Measurements from ENCODE around the gene NPEPPS.
"Not testable (repeated sequence)": the region's sequence is repeated elsewhere in the genome, so short reads cannot be mapped to it uniquely, and the experiment has no call there.

The NPEPPS gene

GRCh38 chr17:47530557-47531232 is at the start of gene NPEPPS:
Gene NPEPPS, plus strand, starts transcription at chr17:47531108. Its CDS starts 193 bp downstream, at chr17:47531301.
- DNase-seq (ENCODE audit: low read depth) = peak; percentile 82
- peak within 1 kb of the TSS; percentile 67 for H3K4me3 ChIP-seq (replicated peaks; ENCODE audit: low read depth, low read length)

GRCh38 chr17:47491841-47492212 is 39.1 kb upstream of the NPEPPS start:
- peak; percentile 8 for DNase-seq (ENCODE audit: low read depth)

GRCh38 chr17:47499074-47499473 is 31.8 kb upstream of the NPEPPS start:
- not testable (repeated sequence) for DNase-seq (ENCODE audit: low read depth)

More at GRCh38 chr17:47491841-47492212, 39.1 kb upstream of the NPEPPS start:
- peak overlapping the region; percentile 63 for H3K4me3 ChIP-seq (replicated peaks; ENCODE audit: low read depth, low read length)

GRCh38 chr17:47499494-47499893 is 31.4 kb upstream of the NPEPPS start:
- not testable (repeated sequence) for DNase-seq (ENCODE audit: low read depth); H3K4me3 ChIP-seq (replicated peaks; ENCODE audit: low read depth, low read length)

More at GRCh38 chr17:47499074-47499473, 31.8 kb upstream of the NPEPPS start:
- H3K4me3 ChIP-seq (replicated peaks; ENCODE audit: low read depth, low read length) = not testable (repeated sequence)

GRCh38 chr17:47500620-47501019 is 30.3 kb upstream of the NPEPPS start:
- H3K4me3 ChIP-seq (replicated peaks; ENCODE audit: low read depth, low read length) = not testable (repeated sequence)
- peak; percentile 40 for TF ChIP-seq CTCF (IDR thresholded peaks at IDR 0.05; ENCODE audit: low read length, missing control alignments)
- DNase-seq (ENCODE audit: low read depth) = peak; percentile 43

- DNase-seq (ENCODE audit: low read depth) = peak; percentile 51
Observed at GRCh38 chr17:47502122-47502731, 28.7 kb upstream of the NPEPPS start.

GRCh38 chr17:47502776-47503455 is 28.0 kb upstream of the NPEPPS start:
- H3K4me3 ChIP-seq (replicated peaks; ENCODE audit: low read depth, low read length) = not testable (repeated sequence)
- DNase-seq (ENCODE audit: low read depth) = peak; percentile 31

More at GRCh38 chr17:47502122-47502731, 28.7 kb upstream of the NPEPPS start:
- not testable (repeated sequence) for H3K4me3 ChIP-seq (replicated peaks; ENCODE audit: low read depth, low read length)

- not testable (repeated sequence) for H3K4me3 ChIP-seq (replicated peaks; ENCODE audit: low read depth, low read length)
- peak; percentile 39 for DNase-seq (ENCODE audit: low read depth)
Observed at GRCh38 chr17:47511701-47512146, 19.2 kb upstream of the NPEPPS start.

GRCh38 chr17:47513301-47513700 is 17.6 kb upstream of the NPEPPS start:
- DNase-seq (ENCODE audit: low read depth) = peak; percentile 19
- H3K4me3 ChIP-seq (replicated peaks; ENCODE audit: low read depth, low read length) = not testable (repeated sequence)

GRCh38 chr17:47518880-47519279 is 12.0 kb upstream of the NPEPPS start:
- DNase-seq (ENCODE audit: low read depth); H3K4me3 ChIP-seq (replicated peaks; ENCODE audit: low read depth, low read length): not testable (repeated sequence)

GRCh38 chr17:47519365-47519764 is 11.5 kb upstream of the NPEPPS start:
- not testable (repeated sequence) for H3K4me3 ChIP-seq (replicated peaks; ENCODE audit: low read depth, low read length); DNase-seq (ENCODE audit: low read depth)

- H3K4me3 ChIP-seq (replicated peaks; ENCODE audit: low read depth, low read length) = not testable (repeated sequence)
Observed at GRCh38 chr17:47520279-47520678, 10.6 kb upstream of the NPEPPS start.

GRCh38 chr17:47521434-47521833 is 9.5 kb upstream of the NPEPPS start:
- not testable (repeated sequence) for H3K4me3 ChIP-seq (replicated peaks; ENCODE audit: low read depth, low read length); DNase-seq (ENCODE audit: low read depth)

More at GRCh38 chr17:47520279-47520678, 10.6 kb upstream of the NPEPPS start:
- not testable (repeated sequence) for DNase-seq (ENCODE audit: low read depth)

- H3K4me3 ChIP-seq (replicated peaks; ENCODE audit: low read depth, low read length); DNase-seq (ENCODE audit: low read depth): not testable (repeated sequence)
Observed at GRCh38 chr17:47522341-47522740, 8.6 kb upstream of the NPEPPS start.

GRCh38 chr17:47531233-47531820 is 419 bp downstream of the NPEPPS start:
- H3K4me3 ChIP-seq (replicated peaks; ENCODE audit: low read depth, low read length) = peak overlapping the region; percentile 67
- not testable (repeated sequence) for DNase-seq (ENCODE audit: low read depth)

- not testable (repeated sequence) for H3K4me3 ChIP-seq (replicated peaks; ENCODE audit: low read depth, low read length)
- peak; percentile 17 for DNase-seq (ENCODE audit: low read depth)
Observed at GRCh38 chr17:47539085-47539484, 8.2 kb downstream of the NPEPPS start.

GRCh38 chr17:47541676-47542075 is 10.8 kb downstream of the NPEPPS start:
- not testable (repeated sequence) for H3K4me3 ChIP-seq (replicated peaks; ENCODE audit: low read depth, low read length); DNase-seq (ENCODE audit: low read depth)

- DNase-seq (ENCODE audit: low read depth); H3K4me3 ChIP-seq (replicated peaks; ENCODE audit: low read depth, low read length): not testable (repeated sequence)
Observed at GRCh38 chr17:47544327-47544726, 13.4 kb downstream of the NPEPPS start.

Data from fibroblast of pulmonary artery (primary cell).